ENCODE measurements around the gene ZBTB25. TPM values are rescaled to one million over a fixed set of nuclear protein-coding genes. Genes with fewer than 3 reads are reported as not detected.

ZBTB25 gene
- total RNA-seq, 4 donors from 2014 or later: 7.8 to 15.1 (median 9.1) TPM

- TF ChIP-seq POLR2A (IDR thresholded peaks at IDR 0.05): no peak
- TF ChIP-seq CTCF (IDR thresholded peaks at IDR 0.05): no peak
- 95 to 98% methylated on average over 2 of the region's 2 CpGs for WGBS, 2 donors
- DNase-seq (ENCODE audit: low spot score in 2 of 2): no peak
- intact Hi-C loops (cut with DNase I; ENCODE audit: low total_unique reads): no loop called here
- H3K4me3 ChIP-seq (ENCODE audit: low read depth, poor library complexity, severe bottlenecking): no peak overlapping the region
These were observed 40.4 kb downstream of the ZBTB25 start for GRCh38 chr14:64463195-64463594.

GRCh38 chr14:64461221-64461620 lies 42.4 kb downstream of the ZBTB25 start:
- 87 to 91% methylated on average over 3 of the region's 3 CpGs for WGBS, 2 donors
- H3K4me3 ChIP-seq (ENCODE audit: low read depth, poor library complexity, severe bottlenecking): no peak overlapping the region
- TF ChIP-seq POLR2A (IDR thresholded peaks at IDR 0.05) (no peak), CTCF (IDR thresholded peaks at IDR 0.05) (no peak)
- DNase-seq (ENCODE audit: low spot score in 2 of 2): no peak
- intact Hi-C loops (cut with DNase I; ENCODE audit: low total_unique reads): no loop called here

GRCh38 chr14:64459405-64460136 lies 44.1 kb downstream of the ZBTB25 start:
- TF ChIP-seq CTCF (IDR thresholded peaks at IDR 0.05) (no peak), POLR2A (IDR thresholded peaks at IDR 0.05) (no peak)
- DNase-seq (ENCODE audit: low spot score in 2 of 2): no peak
- intact Hi-C loops (cut with DNase I; ENCODE audit: low total_unique reads): loop anchor here (10.0 kb wide), 1 partner anchor 325 kb away; no protein-coding TSS in a partner anchor
- H3K4me3 ChIP-seq (ENCODE audit: low read depth, poor library complexity, severe bottlenecking): no peak overlapping the region
- WGBS, 2 donors: 77 to 80% methylated on average over 4 of the region's 4 CpGs

- no peak for DNase-seq (ENCODE audit: low spot score in 2 of 2)
- TF ChIP-seq POLR2A (IDR thresholded peaks at IDR 0.05) (no peak), CTCF (IDR thresholded peaks at IDR 0.05) (no peak)
- H3K4me3 ChIP-seq (ENCODE audit: low read depth, poor library complexity, severe bottlenecking): no peak overlapping the region
- intact Hi-C loops (cut with DNase I; ENCODE audit: low total_unique reads): loop anchor here (10.0 kb wide), 1 partner anchor 330 kb away; no protein-coding TSS in a partner anchor
- 90 to 98% methylated on average over 10 of the region's 10 CpGs for WGBS, 2 donors
These were observed 49.0 kb downstream of the ZBTB25 start for GRCh38 chr14:64454671-64455070.

- intact Hi-C loops (cut with DNase I; ENCODE audit: low total_unique reads): loop anchor here (10.0 kb wide), 1 partner anchor 335 kb away; no protein-coding TSS in a partner anchor
- no peak overlapping the region for H3K4me3 ChIP-seq (ENCODE audit: low read depth, poor library complexity, severe bottlenecking)
- TF ChIP-seq POLR2A (IDR thresholded peaks at IDR 0.05) (no peak), CTCF (IDR thresholded peaks at IDR 0.05) (no peak)
- DNase-seq (ENCODE audit: low spot score in 2 of 2): no peak
- 84 to 90% methylated on average over 2 of the region's 2 CpGs for WGBS, 2 donors
These were observed 53.4 kb downstream of the ZBTB25 start for GRCh38 chr14:64450255-64450654.
